HepG2 (cell line): ENCODE data around the gene TRPT1. TPM values are rescaled to one million over a fixed set of nuclear protein-coding genes. Genes with fewer than 3 reads are reported as not detected.

Experiments
- BCL6 ChIP-seq: IDR thresholded peaks from 2 replicates; pipeline ENCODE4 v1.6.1; 2016; ENCODE audit warnings: missing genetic modification reagents, missing compliant biosample characterization
- MIER3 ChIP-seq: IDR thresholded peaks from 2 replicates; pipeline ENCODE4 v1.6.1; 2016; ENCODE audit warnings: missing compliant biosample characterization, borderline replicate concordance
- PLRG1 ChIP-seq: fragments of 450-650 bp; conservative IDR thresholded peaks from 2 replicates; pipeline ENCODE4 v1.6.1; 2016
- XRCC5 ChIP-seq: fragments of 200-400 bp; formaldehyde crosslinking; optimal IDR thresholded peaks from 2 replicates; pipeline ENCODE3; 2017; ENCODE audit warnings: mild to moderate bottlenecking, low read length
- ZMAT3 ChIP-seq: sonication (generic); formaldehyde crosslinking; conservative IDR thresholded peaks from 2 replicates; pipeline ENCODE4 v1.7.0; 2021; ENCODE audit warnings: missing genetic modification reagents
- ZNF180 ChIP-seq: sonication (generic); formaldehyde crosslinking; IDR thresholded peaks from 2 replicates; pipeline ENCODE4 v1.4.0; 2020; ENCODE audit warnings: low read depth, missing genetic modification reagents, borderline replicate concordance
- ZNF263 ChIP-seq: sonication (generic); formaldehyde crosslinking; IDR thresholded peaks from 2 replicates; pipeline ENCODE4 v1.4.0; 2020; ENCODE audit warnings: missing genetic modification reagents
- ZNF7 ChIP-seq: IDR thresholded peaks from 2 replicates; pipeline ENCODE4 v1.6.1; 2016; ENCODE audit warnings: missing biosample characterization, missing genetic modification reagents
- polyA plus RNA-seq, 8 experiments: library from polyadenylated mRNA; depleted of rRNA in 3 of 8; stranded (reverse) in 7 of 8; unstranded in 1 of 8; fragments of >200 nt; fragmentation: Illumina TruSeq in 4 of 8; extraction: Trizol in 4 of 8; gene quantifications; 2 replicates each; pipeline versions ENCODE4 v1.2.1 to v1.2.3, GENCODE V29; 2011 to 2016; ENCODE audit warnings: low read depth in 4 of 8, missing spikeins in 1 of 8, mixed read lengths in 1 of 8; ENCODE audit not compliant: insufficient read depth in 1 of 8
- total RNA-seq, 5 experiments: library from RNA; depleted of rRNA; stranded (reverse); fragments of >200 nt; fragmentation: Illumina TruSeq; extraction: Trizol; gene quantifications; 2 replicates each; pipeline ENCODE4 v1.2.3, GENCODE V29; 2016; ENCODE audit warnings: low read depth in 1 of 5
- TF ChIP-seq, protein P1 (sequence below), 2 experiments: fragments of 450-650 bp in 1 of 2; sonication (generic) in 1 of 2; formaldehyde crosslinking in 1 of 2; IDR thresholded peaks; 2 replicates each; pipeline versions ENCODE4 v1.6.1 to v1.8.0; 2016 to 2022; ENCODE audit warnings: antibody characterized with exemption in 1 of 2, mild to moderate bottlenecking in 1 of 2, missing genetic modification reagents in 1 of 2
- TF ChIP-seq, protein P2 (sequence below): sonication (generic); formaldehyde crosslinking; IDR thresholded peaks from 2 replicates; pipeline ENCODE4 v1.5.1; 2020; ENCODE audit warnings: mild to moderate bottlenecking, missing genetic modification reagents
- TF ChIP-seq, protein P3 (sequence below): sonication (generic); formaldehyde crosslinking; IDR thresholded peaks from 2 replicates; pipeline ENCODE4 v1.8.0; 2022; ENCODE audit warnings: mild to moderate bottlenecking, missing genetic modification reagents, moderate library complexity
- TF ChIP-seq, protein P4 (sequence below): sonication (generic); formaldehyde crosslinking; IDR thresholded peaks from 2 replicates; pipeline ENCODE4 v1.4.0; 2020; ENCODE audit warnings: missing genetic modification reagents

Gene TRPT1
- total and polyA plus RNA-seq, 2 of the 13 experiments (the other 11 are each of a cell fraction or from before 2014, with no cell fraction given), result 24.8 to 40.7 TPM

DNA sequence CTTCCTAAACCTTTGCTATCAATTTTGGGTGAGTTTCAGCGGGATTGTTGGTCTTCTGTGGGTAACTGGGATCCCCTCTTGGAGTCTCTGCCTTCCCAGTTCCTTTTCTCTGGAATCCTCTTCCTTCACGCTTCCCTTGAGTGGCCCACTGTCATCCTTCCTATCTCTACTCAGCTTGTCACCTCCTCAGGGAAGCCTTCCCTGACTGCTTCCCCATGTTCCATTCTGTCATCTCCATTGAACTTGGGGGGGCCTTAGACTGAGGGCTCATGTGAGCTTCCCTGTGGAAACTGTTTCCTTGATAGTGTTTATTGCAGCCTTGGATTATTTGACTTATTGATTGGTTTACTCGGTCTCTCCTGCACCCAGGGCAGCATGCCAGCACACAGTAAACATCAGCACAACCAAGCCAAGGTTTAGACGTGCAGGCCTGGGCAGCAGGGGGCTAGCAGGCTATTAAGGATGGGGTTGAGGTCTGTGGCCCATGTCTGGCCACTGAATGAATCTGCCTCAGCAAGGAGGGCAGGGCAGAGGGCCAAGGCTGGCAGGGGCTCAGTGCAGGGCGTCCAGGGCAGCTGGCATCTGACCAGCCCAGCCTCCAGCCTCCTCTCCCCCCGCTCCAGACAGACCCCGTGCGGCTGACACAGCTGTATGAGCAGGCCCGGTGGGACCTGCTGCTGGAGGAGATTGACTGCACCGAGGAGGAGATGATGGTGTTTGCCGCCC lies 7.2 kb downstream of the TRPT1 start (continued):
- TF ChIP-seq, protein P1, sequence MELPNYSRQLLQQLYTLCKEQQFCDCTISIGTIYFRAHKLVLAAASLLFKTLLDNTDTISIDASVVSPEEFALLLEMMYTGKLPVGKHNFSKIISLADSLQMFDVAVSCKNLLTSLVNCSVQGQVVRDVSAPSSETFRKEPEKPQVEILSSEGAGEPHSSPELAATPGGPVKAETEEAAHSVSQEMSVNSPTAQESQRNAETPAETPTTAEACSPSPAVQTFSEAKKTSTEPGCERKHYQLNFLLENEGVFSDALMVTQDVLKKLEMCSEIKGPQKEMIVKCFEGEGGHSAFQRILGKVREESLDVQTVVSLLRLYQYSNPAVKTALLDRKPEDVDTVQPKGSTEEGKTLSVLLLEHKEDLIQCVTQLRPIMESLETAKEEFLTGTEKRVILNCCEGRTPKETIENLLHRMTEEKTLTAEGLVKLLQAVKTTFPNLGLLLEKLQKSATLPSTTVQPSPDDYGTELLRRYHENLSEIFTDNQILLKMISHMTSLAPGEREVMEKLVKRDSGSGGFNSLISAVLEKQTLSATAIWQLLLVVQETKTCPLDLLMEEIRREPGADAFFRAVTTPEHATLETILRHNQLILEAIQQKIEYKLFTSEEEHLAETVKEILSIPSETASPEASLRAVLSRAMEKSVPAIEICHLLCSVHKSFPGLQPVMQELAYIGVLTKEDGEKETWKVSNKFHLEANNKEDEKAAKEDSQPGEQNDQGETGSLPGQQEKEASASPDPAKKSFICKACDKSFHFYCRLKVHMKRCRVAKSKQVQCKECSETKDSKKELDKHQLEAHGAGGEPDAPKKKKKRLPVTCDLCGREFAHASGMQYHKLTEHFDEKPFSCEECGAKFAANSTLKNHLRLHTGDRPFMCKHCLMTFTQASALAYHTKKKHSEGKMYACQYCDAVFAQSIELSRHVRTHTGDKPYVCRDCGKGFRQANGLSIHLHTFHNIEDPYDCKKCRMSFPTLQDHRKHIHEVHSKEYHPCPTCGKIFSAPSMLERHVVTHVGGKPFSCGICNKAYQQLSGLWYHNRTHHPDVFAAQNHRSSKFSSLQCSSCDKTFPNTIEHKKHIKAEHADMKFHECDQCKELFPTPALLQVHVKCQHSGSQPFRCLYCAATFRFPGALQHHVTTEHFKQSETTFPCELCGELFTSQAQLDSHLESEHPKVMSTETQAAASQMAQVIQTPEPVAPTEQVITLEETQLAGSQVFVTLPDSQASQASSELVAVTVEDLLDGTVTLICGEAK (IDR thresholded peaks at IDR 0.05), result no peak
- TF ChIP-seq, protein P1 (CRISPR knock-in tag; IDR thresholded peaks at IDR 0.05), result peak; percentile 18; the same call in 1 of the 2 replicates
- TF ChIP-seq ZNF180 (no peak), ZNF263 (CRISPR knock-in tag) (no peak), XRCC5 (no peak), ZNF7 (CRISPR knock-in tag) (no peak), PLRG1 (no peak), BCL6 (CRISPR knock-in tag) (peak; percentile 66), MIER3 (CRISPR knock-in tag) (no peak), ZMAT3 (CRISPR knock-in tag) (no peak)
- TF ChIP-seq, protein P2, sequence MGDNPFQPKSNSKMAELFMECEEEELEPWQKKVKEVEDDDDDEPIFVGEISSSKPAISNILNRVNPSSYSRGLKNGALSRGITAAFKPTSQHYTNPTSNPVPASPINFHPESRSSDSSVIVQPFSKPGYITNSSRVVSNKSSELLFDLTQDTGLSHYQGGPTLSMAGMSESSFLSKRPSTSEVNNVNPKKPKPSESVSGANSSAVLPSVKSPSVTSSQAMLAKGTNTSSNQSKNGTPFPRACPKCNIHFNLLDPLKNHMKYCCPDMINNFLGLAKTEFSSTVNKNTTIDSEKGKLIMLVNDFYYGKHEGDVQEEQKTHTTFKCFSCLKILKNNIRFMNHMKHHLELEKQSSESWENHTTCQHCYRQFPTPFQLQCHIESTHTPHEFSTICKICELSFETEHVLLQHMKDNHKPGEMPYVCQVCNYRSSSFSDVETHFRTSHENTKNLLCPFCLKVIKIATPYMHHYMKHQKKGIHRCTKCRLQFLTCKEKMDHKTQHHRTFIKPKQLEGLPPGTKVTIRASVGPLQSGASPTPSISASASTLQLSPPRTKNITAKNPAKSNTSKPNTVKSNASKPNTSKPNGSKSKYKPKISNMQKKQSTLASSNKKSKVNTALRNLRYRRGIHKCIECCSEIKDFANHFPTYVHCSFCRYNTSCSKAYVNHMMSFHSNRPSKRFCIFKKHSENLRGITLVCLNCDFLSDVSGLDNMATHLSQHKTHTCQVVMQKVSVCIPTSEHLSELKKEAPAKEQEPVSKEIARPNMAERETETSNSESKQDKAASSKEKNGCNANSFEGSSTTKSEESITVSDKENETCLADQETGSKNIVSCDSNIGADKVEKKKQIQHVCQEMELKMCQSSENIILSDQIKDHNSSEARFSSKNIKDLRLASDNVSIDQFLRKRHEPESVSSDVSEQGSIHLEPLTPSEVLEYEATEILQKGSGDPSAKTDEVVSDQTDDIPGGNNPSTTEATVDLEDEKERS (CRISPR knock-in tag), result no peak
- TF ChIP-seq, protein P3, sequence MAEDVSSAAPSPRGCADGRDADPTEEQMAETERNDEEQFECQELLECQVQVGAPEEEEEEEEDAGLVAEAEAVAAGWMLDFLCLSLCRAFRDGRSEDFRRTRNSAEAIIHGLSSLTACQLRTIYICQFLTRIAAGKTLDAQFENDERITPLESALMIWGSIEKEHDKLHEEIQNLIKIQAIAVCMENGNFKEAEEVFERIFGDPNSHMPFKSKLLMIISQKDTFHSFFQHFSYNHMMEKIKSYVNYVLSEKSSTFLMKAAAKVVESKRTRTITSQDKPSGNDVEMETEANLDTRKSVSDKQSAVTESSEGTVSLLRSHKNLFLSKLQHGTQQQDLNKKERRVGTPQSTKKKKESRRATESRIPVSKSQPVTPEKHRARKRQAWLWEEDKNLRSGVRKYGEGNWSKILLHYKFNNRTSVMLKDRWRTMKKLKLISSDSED (CRISPR knock-in tag), result no peak
- TF ChIP-seq, protein P4, sequence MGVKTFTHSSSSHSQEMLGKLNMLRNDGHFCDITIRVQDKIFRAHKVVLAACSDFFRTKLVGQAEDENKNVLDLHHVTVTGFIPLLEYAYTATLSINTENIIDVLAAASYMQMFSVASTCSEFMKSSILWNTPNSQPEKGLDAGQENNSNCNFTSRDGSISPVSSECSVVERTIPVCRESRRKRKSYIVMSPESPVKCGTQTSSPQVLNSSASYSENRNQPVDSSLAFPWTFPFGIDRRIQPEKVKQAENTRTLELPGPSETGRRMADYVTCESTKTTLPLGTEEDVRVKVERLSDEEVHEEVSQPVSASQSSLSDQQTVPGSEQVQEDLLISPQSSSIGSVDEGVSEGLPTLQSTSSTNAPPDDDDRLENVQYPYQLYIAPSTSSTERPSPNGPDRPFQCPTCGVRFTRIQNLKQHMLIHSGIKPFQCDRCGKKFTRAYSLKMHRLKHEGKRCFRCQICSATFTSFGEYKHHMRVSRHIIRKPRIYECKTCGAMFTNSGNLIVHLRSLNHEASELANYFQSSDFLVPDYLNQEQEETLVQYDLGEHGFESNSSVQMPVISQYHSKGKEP (CRISPR knock-in tag), result no peak
